MM.1S (cell line): ENCODE results near the gene LMBR1.

Source experiments
- DNase-seq: peaks from one replicate; pipeline ENCODE4 v3.0.0-alpha.2; 2015
- H2AFZ ChIP-seq: fragments of 300-600 bp; sonication (generic); 2 replicates; pipeline ENCODE4 v1.6.0; 2016; ENCODE audit warnings: antibody characterized with exemption, low read length
- H3F3A ChIP-seq: fragments of 300-600 bp; sonication (generic); 2 replicates; pipeline ENCODE4 v1.6.1; 2016; ENCODE audit warnings: mild to moderate bottlenecking, antibody characterized with exemption, low read length, moderate library complexity, mixed read lengths; ENCODE audit not compliant: insufficient read depth
- H3K27ac ChIP-seq: fragments of 300-600 bp; sonication (generic); 2 replicates; pipeline ENCODE4 v1.5.1; 2016; ENCODE audit warnings: mild to moderate bottlenecking, low read length
- H3K27me3 ChIP-seq: fragments of 300-600 bp; sonication (generic); replicated peaks from 2 replicates; pipeline ENCODE4 v1.6.0; 2016; ENCODE audit warnings: low read length; ENCODE audit not compliant: insufficient read depth
- H3K36me3 ChIP-seq: fragments of 300-600 bp; sonication (generic); replicated peaks from 2 replicates; pipeline ENCODE4 v1.6.1; 2016; ENCODE audit warnings: mild to moderate bottlenecking, low read length, mixed read lengths; ENCODE audit not compliant: insufficient read depth
- H3K4me1 ChIP-seq: fragments of 300-600 bp; sonication (generic); 2 replicates; pipeline ENCODE4 v1.6.1; 2016; ENCODE audit warnings: low read length, mixed read lengths
- H3K4me2 ChIP-seq: fragments of 300-600 bp; sonication (generic); 2 replicates; pipeline ENCODE4 v1.6.0; 2016; ENCODE audit warnings: low read depth, low read length
- H3K4me3 ChIP-seq: fragments of 300-600 bp; sonication (generic); 2 replicates; pipeline ENCODE4 v1.5.1; 2016; ENCODE audit warnings: low read length, mixed read lengths
- H3K79me2 ChIP-seq: fragments of 300-600 bp; sonication (generic); 2 replicates; pipeline ENCODE4 v1.6.1; 2016; ENCODE audit warnings: mixed run types, low read length, mixed read lengths
- H3K9ac ChIP-seq: fragments of 300-600 bp; sonication (generic); 2 replicates; pipeline ENCODE4 v1.6.1; 2016; ENCODE audit warnings: low read length, mixed read lengths
- H3K9me2 ChIP-seq: fragments of 300-600 bp; sonication (generic); replicated peaks from 2 replicates; pipeline ENCODE4 v1.6.1; 2016; ENCODE audit warnings: mild to moderate bottlenecking, low read length, mixed read lengths; ENCODE audit not compliant: insufficient read depth
- H3K9me3 ChIP-seq: fragments of 300-600 bp; sonication (generic); replicated peaks from 2 replicates; pipeline ENCODE4 v1.6.1; 2016; ENCODE audit warnings: mild to moderate bottlenecking, low read length, mixed read lengths; ENCODE audit not compliant: insufficient read depth
- H4K20me1 ChIP-seq: fragments of 300-600 bp; sonication (generic); 2 replicates; pipeline ENCODE4 v1.6.1; 2016; ENCODE audit warnings: mild to moderate bottlenecking, low read length, moderate library complexity, mixed read lengths; ENCODE audit not compliant: insufficient read depth
- CTCF ChIP-seq: fragments of 300-600 bp; sonication (generic); IDR thresholded peaks from 2 replicates; pipeline ENCODE4 v1.5.1; 2016; ENCODE audit warnings: antibody characterized with exemption, low read length, mixed read lengths
- EZH2 ChIP-seq: fragments of 300-600 bp; sonication (generic); optimal IDR thresholded peaks from 2 replicates; pipeline ENCODE3; 2017; ENCODE audit warnings: low read depth, mild to moderate bottlenecking, antibody characterized with exemption, low read length, mixed read lengths
- EZH2phosphoT487 ChIP-seq: fragments of 300-600 bp; sonication (generic); IDR thresholded peaks from 2 replicates; pipeline ENCODE4 v1.6.1; 2018; ENCODE audit warnings: antibody characterized with exemption, low read length

The LMBR1 gene

GRCh38 chr7:156668130-156668741 lies 224.7 kb downstream of the LMBR1 start:
- H3K4me3 ChIP-seq: no peak overlapping the region
- H3K27me3 ChIP-seq: no peaks in the 10 kb centered on the region
- TF ChIP-seq CTCF (no peak), EZH2 (no peak), EZH2phosphoT487 (no peak)
- H2AFZ ChIP-seq: no peak overlapping the region
- H3K79me2 ChIP-seq: no peaks in the 10 kb centered on the region
- H3F3A ChIP-seq: no peaks in the 10 kb centered on the region
- H3K9ac ChIP-seq: no peak overlapping the region
- H3K36me3 ChIP-seq: no peaks in the 10 kb centered on the region
- no peak for DNase-seq
- H3K4me2 ChIP-seq: no peak overlapping the region
- no peaks in the 10 kb centered on the region for H4K20me1 ChIP-seq
- H3K9me3 ChIP-seq: no peaks in the 10 kb centered on the region
- no peaks in the 10 kb centered on the region for H3K9me2 ChIP-seq
- H3K4me1 ChIP-seq: no peaks in the 10 kb centered on the region
- H3K27ac ChIP-seq: no peak overlapping the region

GRCh38 chr7:156667110-156667426 lies 225.9 kb downstream of the LMBR1 start:
- Histone ChIP-seq H3K27me3 (no peaks in the 10 kb centered on the region), H3K27ac (no peak overlapping the region), H2AFZ (no peak overlapping the region), H3K4me3 (no peak overlapping the region), H4K20me1 (no peaks in the 10 kb centered on the region), H3K4me1 (no peaks in the 10 kb centered on the region), H3K9me2 (no peaks in the 10 kb centered on the region), H3F3A (no peaks in the 10 kb centered on the region), H3K9ac (no peak overlapping the region), H3K36me3 (no peaks in the 10 kb centered on the region), H3K9me3 (no peaks in the 10 kb centered on the region), H3K79me2 (no peaks in the 10 kb centered on the region), H3K4me2 (no peak overlapping the region)
- TF ChIP-seq EZH2 (no peak), EZH2phosphoT487 (no peak), CTCF (no peak)
- no peak for DNase-seq

GRCh38 chr7:156666368-156667109 lies 226.4 kb downstream of the LMBR1 start:
- Histone ChIP-seq H3K4me3 (no peak overlapping the region), H3K27ac (no peak overlapping the region), H2AFZ (no peak overlapping the region), H4K20me1 (no peaks in the 10 kb centered on the region), H3K27me3 (no peaks in the 10 kb centered on the region), H3F3A (no peaks in the 10 kb centered on the region), H3K9me2 (no peaks in the 10 kb centered on the region), H3K4me2 (no peak overlapping the region), H3K4me1 (no peaks in the 10 kb centered on the region), H3K36me3 (no peaks in the 10 kb centered on the region), H3K79me2 (no peaks in the 10 kb centered on the region), H3K9me3 (no peaks in the 10 kb centered on the region), H3K9ac (no peak overlapping the region)
- TF ChIP-seq CTCF (no peak), EZH2phosphoT487 (no peak), EZH2 (no peak)
- no peak for DNase-seq
